ENCODE data around the gene CPN1.

- TF ChIP-seq, protein P1, sequence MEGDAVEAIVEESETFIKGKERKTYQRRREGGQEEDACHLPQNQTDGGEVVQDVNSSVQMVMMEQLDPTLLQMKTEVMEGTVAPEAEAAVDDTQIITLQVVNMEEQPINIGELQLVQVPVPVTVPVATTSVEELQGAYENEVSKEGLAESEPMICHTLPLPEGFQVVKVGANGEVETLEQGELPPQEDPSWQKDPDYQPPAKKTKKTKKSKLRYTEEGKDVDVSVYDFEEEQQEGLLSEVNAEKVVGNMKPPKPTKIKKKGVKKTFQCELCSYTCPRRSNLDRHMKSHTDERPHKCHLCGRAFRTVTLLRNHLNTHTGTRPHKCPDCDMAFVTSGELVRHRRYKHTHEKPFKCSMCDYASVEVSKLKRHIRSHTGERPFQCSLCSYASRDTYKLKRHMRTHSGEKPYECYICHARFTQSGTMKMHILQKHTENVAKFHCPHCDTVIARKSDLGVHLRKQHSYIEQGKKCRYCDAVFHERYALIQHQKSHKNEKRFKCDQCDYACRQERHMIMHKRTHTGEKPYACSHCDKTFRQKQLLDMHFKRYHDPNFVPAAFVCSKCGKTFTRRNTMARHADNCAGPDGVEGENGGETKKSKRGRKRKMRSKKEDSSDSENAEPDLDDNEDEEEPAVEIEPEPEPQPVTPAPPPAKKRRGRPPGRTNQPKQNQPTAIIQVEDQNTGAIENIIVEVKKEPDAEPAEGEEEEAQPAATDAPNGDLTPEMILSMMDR (conservative IDR thresholded peaks at IDR 0.05; ENCODE audit: low read length), result no peak
- no peak for TF ChIP-seq EZH2phosphoT487 (IDR thresholded peaks at IDR 0.05; ENCODE audit: borderline replicate concordance, low read depth, low read length)
These were observed 56.9 kb downstream of the CPN1 start for GRCh38 chr10:100024748-100025147.

All from OCI-LY7 (cell line).